Hepatocyte (in vitro differentiated cells): Measurements from ENCODE around the gene GOLM1. TPM values are rescaled to one million over a fixed set of nuclear protein-coding genes. Genes with fewer than 3 reads are reported as not detected.

Source experiments
- DNase-seq: peaks from one replicate; pipeline ENCODE4 v3.0.0-alpha.2; 2016; ENCODE audit warnings: low spot score
- H2AFZ ChIP-seq: fragments of 200-600 bp; sonication (generic); 2 replicates; pipeline ENCODE4 v1.6.0; 2016; ENCODE audit warnings: antibody characterized with exemption, mild to moderate bottlenecking
- H3K27ac ChIP-seq: fragments of 200-600 bp; sonication (generic); 2 replicates; pipeline ENCODE4 v1.5.1; 2016; ENCODE audit warnings: mild to moderate bottlenecking
- H3K27me3 ChIP-seq: fragments of 200-600 bp; sonication (generic); 2 replicates; pipeline ENCODE4 v1.6.1; 2016
- H3K36me3 ChIP-seq: fragments of 200-600 bp; sonication (generic); replicated peaks from 2 replicates; pipeline ENCODE4 v1.5.1; 2016; ENCODE audit warnings: low read depth; ENCODE audit not compliant: insufficient read depth
- H3K4me1 ChIP-seq: fragments of 200-600 bp; sonication (generic); 2 replicates; pipeline ENCODE4 v1.5.1; 2016; ENCODE audit warnings: mild to moderate bottlenecking, moderate library complexity; ENCODE audit not compliant: insufficient read depth
- H3K4me2 ChIP-seq: fragments of 200-600 bp; sonication (generic); 2 replicates; pipeline ENCODE4 v1.6.0; 2016
- H3K4me3 ChIP-seq: fragments of 200-600 bp; sonication (generic); 2 replicates; pipeline ENCODE4 v1.5.1; 2016; ENCODE audit warnings: mild to moderate bottlenecking
- H3K79me2 ChIP-seq: fragments of 200-600 bp; sonication (generic); 2 replicates; pipeline ENCODE4 v1.6.0; 2017; ENCODE audit warnings: mild to moderate bottlenecking
- H3K9me2 ChIP-seq: fragments of 200-600 bp; sonication (generic); replicated peaks from 2 replicates; pipeline ENCODE4 v1.6.0; 2017; ENCODE audit warnings: mild to moderate bottlenecking; ENCODE audit not compliant: insufficient read depth
- H3K9me3 ChIP-seq: fragments of 200-600 bp; sonication (generic); 2 replicates; pipeline ENCODE4 v1.5.1; 2016; ENCODE audit warnings: low read depth, mild to moderate bottlenecking
- H4K20me1 ChIP-seq: fragments of 200-600 bp; sonication (generic); 2 replicates; pipeline ENCODE4 v1.6.0; 2016; ENCODE audit warnings: mild to moderate bottlenecking; ENCODE audit not compliant: insufficient read depth, poor library complexity, severe bottlenecking
- CTCF ChIP-seq: fragments of 200-600 bp; sonication (generic); IDR thresholded peaks from 2 replicates; pipeline ENCODE4 v1.5.1; 2016; ENCODE audit warnings: antibody characterized with exemption, mild to moderate bottlenecking; ENCODE audit not compliant: poor library complexity
- EZH2 ChIP-seq: fragments of 200-600 bp; sonication (generic); IDR thresholded peaks from 2 replicates; pipeline ENCODE4 v1.6.1; 2016; ENCODE audit warnings: antibody characterized with exemption, mild to moderate bottlenecking, borderline replicate concordance
- EZH2phosphoT487 ChIP-seq: fragments of 200-600 bp; sonication (generic); IDR thresholded peaks from one replicate; pipeline ENCODE4 v1.6.1; 2018; ENCODE audit warnings: antibody characterized with exemption, mild to moderate bottlenecking, low read depth, moderate library complexity; ENCODE audit not compliant: unreplicated experiment, severe bottlenecking
- WGBS: methylation state at CpG from one replicate; pipeline ENCODE4 v1.1.6; 2016; ENCODE audit warnings: low lambda C conversion rate; ENCODE audit errors: missing lambda C conversion rate; 5-methylcytosine and 5-hydroxymethylcytosine counted together
- polyA plus RNA-seq: library from polyadenylated mRNA; unstranded; fragments of >200 nt; fragmentation: Nextera tagmentation; extraction: Ambion mirVana; gene quantifications from 2 replicates; pipeline ENCODE4 v1.2.1, GENCODE V29; 2016
- total RNA-seq: library from RNA; depleted of rRNA; stranded (reverse); fragments of >200 nt; gene quantifications from 2 replicates; pipeline ENCODE4 v1.2.3, GENCODE V29; 2014

The GOLM1 gene
- total and polyA plus RNA-seq, 2 experiments from 2014 or later = 140 to 164 TPM

DNA sequence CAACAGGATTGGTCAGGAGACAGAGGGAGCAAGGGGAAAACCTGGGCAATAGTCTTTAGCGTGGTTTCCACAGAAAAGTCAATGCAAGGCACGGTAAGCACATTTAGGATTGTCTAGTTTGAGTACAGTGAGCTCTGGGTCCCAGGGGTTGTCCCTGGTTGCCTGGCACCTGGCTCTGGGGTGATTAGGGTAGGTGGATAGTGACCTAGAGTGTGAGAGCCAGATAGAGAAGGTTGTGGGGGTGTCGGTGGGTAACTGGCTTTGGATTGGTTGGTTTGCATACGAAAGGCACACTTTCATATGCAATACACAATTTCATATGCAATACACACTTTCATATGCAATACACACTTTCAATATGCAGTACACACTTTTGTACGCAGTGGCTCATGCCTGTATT lies 20.1 kb upstream of the GOLM1 start:
- H3K4me3 ChIP-seq = no peak overlapping the region
- H2AFZ ChIP-seq = no peak overlapping the region
- no peaks in the 10 kb centered on the region for H3K36me3 ChIP-seq
- WGBS = 91% methylated on average over 5 of the region's 5 CpGs
- H3K79me2 ChIP-seq = no peaks in the 10 kb centered on the region
- H3K27ac ChIP-seq = no peak overlapping the region
- H3K27me3 ChIP-seq = no peaks in the 10 kb centered on the region
- H3K4me2 ChIP-seq = no peak overlapping the region
- TF ChIP-seq EZH2phosphoT487 = no peak
- no peak for TF ChIP-seq EZH2
- no peak for TF ChIP-seq CTCF
- H4K20me1 ChIP-seq = no peaks in the 10 kb centered on the region
- no peak for DNase-seq
- no peaks in the 10 kb centered on the region for H3K9me3 ChIP-seq
- H3K9me2 ChIP-seq = no peaks in the 10 kb centered on the region
- no peaks in the 10 kb centered on the region for H3K4me1 ChIP-seq

DNA sequence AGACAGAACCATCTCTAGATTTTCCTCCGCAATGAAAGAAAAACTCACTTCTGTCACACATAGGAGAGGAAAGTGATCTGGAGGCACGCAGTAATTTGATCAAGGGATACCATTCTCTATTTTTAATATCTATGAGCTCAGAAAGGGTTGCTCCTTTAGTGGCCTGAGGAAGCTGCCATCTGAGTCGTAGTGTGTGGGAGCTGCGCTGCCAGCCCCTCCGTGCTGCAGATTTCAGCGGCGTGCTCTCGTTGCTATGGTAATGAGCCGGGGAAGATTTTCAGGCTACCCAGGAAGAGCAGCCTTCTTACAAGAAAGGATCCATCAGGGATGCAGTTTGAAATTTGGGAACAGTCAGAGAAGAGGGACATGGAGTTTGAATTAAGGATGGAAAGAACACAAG lies 17.1 kb upstream of the GOLM1 start:
- WGBS = 79% methylated on average over 9 of the region's 9 CpGs
- no peaks in the 10 kb centered on the region for H3K4me1 ChIP-seq
- H3K27ac ChIP-seq = no peak overlapping the region
- no peaks in the 10 kb centered on the region for H3K36me3 ChIP-seq
- H2AFZ ChIP-seq = no peak overlapping the region
- no peak overlapping the region for H3K4me3 ChIP-seq
- H3K9me3 ChIP-seq = no peaks in the 10 kb centered on the region
- no peak for DNase-seq
- no peak overlapping the region for H3K4me2 ChIP-seq
- TF ChIP-seq EZH2phosphoT487 (no peak), CTCF (no peak), EZH2 (no peak)
- no peaks in the 10 kb centered on the region for H4K20me1 ChIP-seq
- no peaks in the 10 kb centered on the region for H3K9me2 ChIP-seq
- H3K27me3 ChIP-seq = no peaks in the 10 kb centered on the region
- no peaks in the 10 kb centered on the region for H3K79me2 ChIP-seq

DNA sequence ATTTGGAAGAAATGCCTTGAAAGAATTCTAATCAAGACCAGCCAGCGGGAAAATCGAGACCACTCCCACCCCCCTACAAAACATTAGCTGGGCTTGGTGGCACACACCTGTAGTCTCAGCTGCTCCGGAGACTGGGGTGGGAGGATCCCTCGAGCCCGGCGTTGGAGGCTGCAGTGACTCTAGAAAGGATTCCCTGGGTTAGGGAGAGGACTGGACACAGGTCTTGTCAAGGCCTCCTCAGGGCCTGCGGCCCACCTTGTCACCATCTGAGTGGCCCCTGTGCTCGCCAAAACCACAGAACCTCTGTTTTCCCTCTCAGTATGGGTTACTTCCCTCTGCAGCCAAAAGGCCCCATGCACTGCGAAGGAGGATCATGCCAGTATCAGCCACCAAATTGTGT lies 16.5 kb upstream of the GOLM1 start:
- no peaks in the 10 kb centered on the region for H3K4me1 ChIP-seq
- WGBS = 91% methylated on average over 9 of the region's 9 CpGs
- no peak overlapping the region for H2AFZ ChIP-seq
- no peaks in the 10 kb centered on the region for H3K9me3 ChIP-seq
- no peaks in the 10 kb centered on the region for H3K36me3 ChIP-seq
- DNase-seq = no peak
- no peak overlapping the region for H3K4me2 ChIP-seq
- TF ChIP-seq EZH2phosphoT487 (no peak), EZH2 (no peak), CTCF (no peak)
- no peaks in the 10 kb centered on the region for H3K79me2 ChIP-seq
- H3K27me3 ChIP-seq = no peaks in the 10 kb centered on the region
- no peak overlapping the region for H3K4me3 ChIP-seq
- no peaks in the 10 kb centered on the region for H4K20me1 ChIP-seq
- no peak overlapping the region for H3K27ac ChIP-seq
- H3K9me2 ChIP-seq = no peaks in the 10 kb centered on the region

GRCh38 chr9:86112057-86112456 lies 12.7 kb upstream of the GOLM1 start:
- H3K9me2 ChIP-seq = no peaks in the 10 kb centered on the region
- WGBS = 94% methylated on average over 5 of the region's 5 CpGs
- no peak overlapping the region for H3K27ac ChIP-seq

More at GRCh38 chr9:86112057-86112456, 12.7 kb upstream of the GOLM1 start:
- Histone ChIP-seq H3K36me3 (no peaks in the 10 kb centered on the region), H3K4me3 (no peak overlapping the region), H4K20me1 (no peaks in the 10 kb centered on the region), H3K9me3 (no peaks in the 10 kb centered on the region), H3K4me1 (no peaks in the 10 kb centered on the region), H3K4me2 (no peak overlapping the region), H2AFZ (no peak overlapping the region), H3K79me2 (no peaks in the 10 kb centered on the region), H3K27me3 (no peaks in the 10 kb centered on the region)
- no peak for TF ChIP-seq EZH2phosphoT487
- no peak for TF ChIP-seq EZH2
- TF ChIP-seq CTCF = no peak
- no peak for DNase-seq
